Measurements from ENCODE around the gene MACROD2.

DNA sequence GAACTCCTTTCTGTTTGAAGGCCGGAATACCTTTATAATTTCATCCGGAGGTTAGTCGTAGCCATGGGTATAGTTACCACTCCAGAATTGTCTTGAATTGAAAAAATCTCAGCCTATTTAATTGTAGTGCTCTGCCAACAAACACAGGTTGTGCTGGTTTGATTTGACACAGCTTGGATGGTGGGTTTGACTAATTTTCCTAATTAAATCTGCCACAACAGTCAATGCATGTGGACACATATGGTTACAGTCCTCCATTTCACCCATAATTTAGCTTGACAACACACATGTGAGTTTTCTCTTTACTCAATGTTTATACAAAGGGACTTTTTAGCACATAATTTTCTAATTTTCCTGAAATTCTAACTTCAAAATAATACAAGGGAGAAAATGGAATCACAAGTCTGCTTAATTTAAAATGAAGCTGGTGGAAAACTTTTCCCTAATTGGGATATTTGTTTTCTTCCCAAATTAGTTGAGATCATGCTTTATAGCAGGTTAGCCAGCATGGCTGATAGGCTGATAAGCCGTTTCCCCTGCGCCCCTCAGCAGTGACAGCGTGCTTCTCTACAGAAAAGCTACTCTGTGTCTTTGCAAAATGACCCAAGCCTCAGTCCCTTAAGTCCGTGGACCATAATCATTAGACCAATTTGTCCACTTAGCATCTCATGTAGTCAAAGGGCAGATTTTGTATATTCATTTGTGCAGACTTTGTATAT lies 805.5 kb downstream of the MACROD2 start:
- TF ChIP-seq POLR2A (IDR thresholded peaks at IDR 0.05; ENCODE audit: low read depth, low read length) = no peak
- no peak for TF ChIP-seq PAX5 (IDR thresholded peaks at IDR 0.05; ENCODE audit: insufficient read depth, low read length, severe bottlenecking)
- TF ChIP-seq POLR2AphosphoS5 (IDR thresholded peaks at IDR 0.05; ENCODE audit: low read depth, low read length) = no peak
